Neural cell (in vitro differentiated cells): Measurements from ENCODE around the gene PCLAF.

Experiments
- CTCF ChIP-seq: fragments of 450-650 bp; IDR thresholded peaks from 2 replicates; pipeline ENCODE4 v1.5.1; 2014; ENCODE audit warnings: antibody characterized with exemption, mild to moderate bottlenecking, moderate library complexity; ENCODE audit not compliant: poor library complexity, severe bottlenecking
- EZH2 ChIP-seq: fragments of 200-600, 300-800 bp; shearing (Covaris generic), sonication (generic); IDR thresholded peaks from 2 replicates; pipeline ENCODE4 v1.6.1; 2014; ENCODE audit warnings: antibody characterized with exemption, low read length, borderline replicate concordance, mild to moderate bottlenecking; ENCODE audit not compliant: insufficient read depth, poor library complexity, severe bottlenecking

- TF ChIP-seq EZH2: no peak
- TF ChIP-seq CTCF: no peak
Observed at GRCh38 chr15:64400583-64400982, 19.3 kb upstream of the PCLAF start.
